ENCODE results near the gene ADM5.
A peak's percentile ranks its signal among the peaks of the same experiment; 100 is the strongest.

ADM5 gene

DNA sequence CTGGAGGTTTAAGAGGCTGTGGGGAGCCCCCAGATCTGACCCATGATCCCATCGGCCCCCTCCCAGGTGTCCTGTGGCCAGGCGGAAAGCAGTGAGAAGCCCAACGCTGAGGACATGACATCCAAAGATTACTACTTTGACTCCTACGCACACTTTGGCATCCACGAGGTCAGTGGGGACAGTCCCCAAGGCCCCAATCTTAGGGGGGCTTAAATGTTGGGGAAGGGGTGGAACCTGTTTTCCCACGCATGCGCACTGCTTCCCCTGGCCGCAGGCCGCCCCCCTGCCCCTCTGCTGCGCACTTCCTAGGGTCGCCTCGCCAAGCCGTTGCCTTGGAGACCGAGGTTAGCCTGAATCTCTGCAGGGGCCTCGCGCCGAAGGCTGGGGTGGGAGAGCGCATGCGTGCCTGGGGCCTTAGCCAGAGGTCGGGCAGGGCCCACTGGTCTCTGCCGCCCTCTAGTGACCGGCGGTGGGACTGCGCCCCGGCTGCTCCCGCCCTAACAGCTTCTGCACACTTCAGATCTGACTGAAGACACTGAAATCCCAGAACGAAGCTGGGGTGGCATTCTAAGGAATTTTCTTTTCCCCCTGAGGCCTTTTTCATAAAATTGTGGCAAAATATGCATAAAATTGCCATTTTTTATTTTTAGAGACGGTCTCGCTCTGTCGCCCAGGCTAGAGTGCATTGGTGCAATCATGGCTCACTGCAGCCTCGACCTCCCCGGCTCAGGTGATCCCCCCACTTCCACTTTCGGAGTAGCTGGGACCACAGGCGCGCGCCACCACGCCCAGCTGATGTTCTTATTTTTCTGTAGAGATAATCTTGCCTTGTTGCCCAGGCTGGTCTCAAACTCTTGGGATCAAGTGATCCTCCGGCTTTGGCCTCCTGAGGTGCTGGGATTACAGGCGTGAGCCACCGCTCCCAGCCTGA, 8.7 kb upstream of the ADM5 start:
- DNase-seq (ENCODE audit: low read depth), result peak; percentile 93

DNA sequence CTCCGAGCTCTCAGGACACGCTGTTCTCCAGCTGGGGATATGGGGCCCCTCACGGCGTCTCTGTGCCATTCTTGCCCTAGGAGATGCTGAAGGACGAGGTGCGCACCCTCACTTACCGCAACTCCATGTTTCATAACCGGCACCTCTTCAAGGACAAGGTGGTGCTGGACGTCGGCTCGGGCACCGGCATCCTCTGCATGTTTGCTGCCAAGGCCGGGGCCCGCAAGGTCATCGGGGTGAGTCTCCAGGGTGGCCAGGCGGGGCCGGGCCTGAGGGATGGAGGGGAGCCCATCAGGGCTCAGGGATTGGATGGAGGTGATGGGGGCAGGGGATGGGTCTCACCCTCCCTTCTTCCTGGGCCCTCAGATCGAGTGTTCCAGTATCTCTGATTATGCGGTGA, 7.6 kb upstream of the ADM5 start:
- DNase-seq (ENCODE audit: low read depth), result no peak

DNA sequence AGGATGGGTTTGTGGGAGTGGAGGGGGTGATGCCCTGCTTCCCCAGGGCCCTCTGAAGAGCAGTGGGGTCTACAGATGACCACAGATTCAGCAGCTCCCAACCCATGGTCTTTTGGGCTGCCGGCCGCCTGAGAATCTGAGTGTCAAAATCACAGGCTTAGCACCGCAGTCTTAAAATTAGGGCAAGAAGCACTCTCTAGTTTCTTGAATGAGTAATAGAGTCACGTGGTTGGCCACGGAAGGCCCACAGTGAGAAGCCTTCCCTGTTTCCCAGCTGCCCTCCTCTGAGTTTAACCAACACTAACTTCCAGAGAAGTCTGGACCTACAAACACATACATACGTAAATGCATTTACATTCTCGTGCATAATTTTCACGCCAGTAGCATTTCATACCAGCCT, 7.1 kb upstream of the ADM5 start:
- DNase-seq (ENCODE audit: low read depth), result no peak

DNA sequence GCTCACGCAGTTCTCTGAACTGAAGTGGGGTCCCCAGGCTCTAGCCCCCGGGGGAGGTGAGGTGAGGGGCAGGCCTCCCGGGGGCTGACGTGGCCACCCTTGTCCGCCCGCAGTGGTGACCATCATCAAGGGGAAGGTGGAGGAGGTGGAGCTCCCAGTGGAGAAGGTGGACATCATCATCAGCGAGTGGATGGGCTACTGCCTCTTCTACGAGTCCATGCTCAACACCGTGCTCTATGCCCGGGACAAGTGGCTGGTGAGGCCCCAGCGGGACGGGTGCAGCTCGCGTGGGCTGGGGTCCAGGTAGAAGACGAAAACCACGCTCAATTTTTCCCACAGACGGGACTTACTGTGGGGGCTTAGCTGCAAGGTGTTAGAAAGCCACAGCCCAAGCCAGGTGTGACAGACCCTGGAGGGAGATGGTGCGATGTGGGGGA, 5.6 kb upstream of the ADM5 start:
- DNase-seq (ENCODE audit: low read depth), result no peak

DNA sequence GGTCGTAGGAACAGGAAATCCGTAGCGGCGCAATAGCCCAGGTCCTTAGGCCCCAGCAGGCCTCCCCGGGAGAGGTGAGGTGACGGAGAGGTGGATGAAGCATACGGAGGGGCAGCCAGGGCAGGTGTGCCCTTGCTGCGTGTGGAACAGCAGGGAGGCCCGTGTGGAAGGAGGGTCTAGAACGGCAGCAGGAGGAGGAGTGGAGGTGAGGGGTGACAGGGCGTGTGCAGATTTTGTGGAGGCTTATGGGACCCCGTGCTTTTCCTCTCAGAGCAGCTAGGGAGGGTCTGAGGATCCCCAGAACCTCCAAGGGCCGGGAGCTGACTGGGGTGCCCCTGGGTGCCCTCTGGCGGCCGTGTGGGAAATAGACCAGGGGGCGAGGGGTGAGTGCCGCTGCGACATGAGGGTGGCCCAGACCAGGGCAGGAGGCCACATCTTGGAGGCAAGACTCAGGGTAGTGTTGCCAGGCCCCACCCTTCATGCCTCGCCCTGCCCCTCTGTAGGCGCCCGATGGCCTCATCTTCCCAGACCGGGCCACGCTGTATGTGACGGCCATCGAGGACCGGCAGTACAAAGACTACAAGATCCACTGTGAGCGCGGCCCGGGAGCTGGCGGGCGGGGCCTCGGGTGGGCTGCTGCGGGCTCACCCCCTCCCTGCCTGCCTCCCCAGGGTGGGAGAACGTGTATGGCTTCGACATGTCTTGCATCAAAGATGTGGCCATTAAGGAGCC, 5.0 kb upstream of the ADM5 start:
- DNase-seq (ENCODE audit: low read depth), result no peak

DNA sequence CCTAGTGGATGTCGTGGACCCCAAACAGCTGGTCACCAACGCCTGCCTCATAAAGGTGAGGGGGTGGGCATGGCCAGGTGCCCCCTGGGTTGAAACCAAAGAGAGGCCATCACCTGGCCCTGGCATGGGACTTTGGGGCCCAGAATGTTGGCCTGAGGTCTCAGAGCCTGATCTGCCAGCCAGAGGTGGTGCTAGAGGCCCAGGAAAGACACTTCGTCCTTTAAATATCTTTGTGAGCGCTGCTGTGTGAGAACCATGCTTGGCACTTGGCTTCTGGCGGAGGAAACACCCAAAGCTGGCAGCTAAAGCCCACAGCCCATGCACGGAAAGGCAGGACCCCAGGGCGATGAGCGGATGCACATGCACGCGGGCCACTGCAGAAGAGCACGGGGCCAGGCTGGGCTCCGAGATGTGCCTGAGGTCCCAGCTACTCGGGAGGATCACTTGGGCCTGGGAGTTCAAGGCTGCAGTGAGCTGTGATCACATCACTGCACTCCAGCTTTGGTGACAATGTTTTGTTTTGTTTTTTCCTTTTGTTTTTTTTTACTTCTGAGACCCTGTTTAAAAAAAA, 4.3 kb upstream of the ADM5 start:
- no peak for DNase-seq (ENCODE audit: low read depth)

DNA sequence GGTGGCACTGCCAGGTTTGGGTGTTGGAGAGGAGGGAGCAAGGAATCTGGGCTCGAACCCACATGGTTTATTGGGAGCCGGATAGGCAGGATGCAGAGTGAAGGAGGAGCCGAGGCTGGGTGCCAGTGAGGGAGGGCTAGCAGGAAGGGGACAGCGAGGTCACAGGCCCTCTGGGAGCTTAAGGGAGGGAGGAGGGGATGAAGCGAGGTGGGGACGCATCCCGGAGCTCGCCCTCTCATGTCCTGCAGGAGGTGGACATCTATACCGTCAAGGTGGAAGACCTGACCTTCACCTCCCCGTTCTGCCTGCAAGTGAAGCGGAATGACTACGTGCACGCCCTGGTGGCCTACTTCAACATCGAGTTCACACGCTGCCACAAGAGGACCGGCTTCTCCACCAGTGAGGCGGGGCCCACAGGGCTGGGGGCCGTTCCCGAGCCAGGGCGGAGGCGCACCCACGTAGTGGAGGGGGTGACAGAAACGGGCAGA, 3.5 kb upstream of the ADM5 start:
- DNase-seq (ENCODE audit: low read depth), result no peak

DNA sequence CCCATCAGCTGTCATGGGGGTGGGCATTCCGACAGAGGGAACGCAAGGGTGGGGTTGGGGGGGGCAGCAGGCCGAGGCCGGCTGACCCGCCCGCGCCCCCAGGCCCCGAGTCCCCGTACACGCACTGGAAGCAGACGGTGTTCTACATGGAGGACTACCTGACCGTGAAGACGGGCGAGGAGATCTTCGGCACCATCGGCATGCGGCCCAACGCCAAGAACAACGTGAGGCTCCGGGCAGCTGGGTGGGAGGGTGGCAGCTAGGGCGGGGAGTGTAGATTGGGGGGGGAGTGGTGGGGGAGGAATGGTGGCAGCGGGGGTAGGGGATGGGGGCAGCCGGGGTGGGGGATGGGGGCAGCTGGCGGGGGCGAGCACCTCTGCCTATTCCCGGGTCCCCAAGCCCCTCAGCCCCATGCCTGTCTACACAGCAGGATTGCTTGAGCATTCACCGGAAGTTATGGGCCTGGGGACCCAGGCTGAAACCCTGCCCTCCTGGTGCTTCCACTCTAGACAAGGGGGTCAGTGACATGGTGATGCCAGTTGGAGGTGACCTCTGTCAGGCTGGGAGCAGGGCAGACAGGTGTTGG, 2.8 kb upstream of the ADM5 start:
- no peak for DNase-seq (ENCODE audit: low read depth)

DNA sequence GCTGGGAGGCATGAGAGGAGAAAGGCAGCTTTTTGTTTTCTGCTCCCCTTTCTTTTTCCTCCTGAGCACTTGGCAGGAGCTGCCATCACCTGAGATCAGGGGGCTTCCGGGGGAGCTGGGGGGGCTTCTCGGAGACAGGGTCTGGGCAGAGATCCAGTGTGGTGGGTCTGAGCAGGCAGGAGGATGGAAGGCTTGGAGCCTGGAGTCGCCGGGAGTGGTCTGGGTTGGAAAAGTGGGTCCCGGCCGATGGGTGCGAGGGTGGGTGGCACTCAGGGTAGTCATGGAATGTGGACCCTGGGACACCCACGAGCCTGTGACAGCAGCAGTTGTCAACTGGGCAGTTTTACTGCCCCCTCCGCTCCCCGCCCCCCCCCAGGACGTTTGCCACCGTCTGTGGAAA, 2.2 kb upstream of the ADM5 start:
- DNase-seq (ENCODE audit: low read depth), result no peak

DNA sequence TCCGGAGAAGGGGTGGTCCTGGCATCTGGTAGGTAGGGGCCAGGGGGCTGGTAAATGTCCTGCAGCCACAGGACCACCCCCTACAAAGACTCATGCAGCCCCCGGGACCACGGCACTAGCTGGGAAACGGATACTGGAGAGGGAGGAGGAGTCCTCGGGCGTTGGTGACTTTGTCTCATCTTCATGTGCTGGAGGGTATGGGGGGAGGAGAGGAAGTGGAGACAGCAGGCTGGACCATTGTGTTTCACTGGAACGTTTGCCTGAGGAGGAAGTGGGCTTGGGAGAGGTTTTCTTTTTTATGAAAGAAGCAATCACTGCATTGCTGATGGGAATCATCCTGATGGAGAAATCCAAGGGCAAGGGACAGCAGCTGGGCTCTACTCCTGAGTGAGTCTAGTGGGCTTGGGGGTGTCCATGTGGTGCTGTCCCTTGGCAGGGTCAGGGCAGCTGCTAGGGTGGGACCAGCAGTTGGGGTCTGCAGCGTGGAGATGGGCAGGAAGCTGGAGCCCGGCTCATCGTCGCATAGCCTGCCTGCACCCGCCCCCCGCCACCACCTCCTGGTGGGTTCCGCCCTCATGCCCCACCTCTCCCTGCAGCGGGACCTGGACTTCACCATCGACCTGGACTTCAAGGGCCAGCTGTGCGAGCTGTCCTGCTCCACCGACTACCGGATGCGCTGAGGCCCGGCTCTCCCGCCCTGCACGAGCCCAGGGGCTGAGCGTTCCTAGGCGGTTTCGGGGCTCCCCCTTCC, 1.7 kb upstream of the ADM5 start:
- no peak for DNase-seq (ENCODE audit: low read depth)

DNA sequence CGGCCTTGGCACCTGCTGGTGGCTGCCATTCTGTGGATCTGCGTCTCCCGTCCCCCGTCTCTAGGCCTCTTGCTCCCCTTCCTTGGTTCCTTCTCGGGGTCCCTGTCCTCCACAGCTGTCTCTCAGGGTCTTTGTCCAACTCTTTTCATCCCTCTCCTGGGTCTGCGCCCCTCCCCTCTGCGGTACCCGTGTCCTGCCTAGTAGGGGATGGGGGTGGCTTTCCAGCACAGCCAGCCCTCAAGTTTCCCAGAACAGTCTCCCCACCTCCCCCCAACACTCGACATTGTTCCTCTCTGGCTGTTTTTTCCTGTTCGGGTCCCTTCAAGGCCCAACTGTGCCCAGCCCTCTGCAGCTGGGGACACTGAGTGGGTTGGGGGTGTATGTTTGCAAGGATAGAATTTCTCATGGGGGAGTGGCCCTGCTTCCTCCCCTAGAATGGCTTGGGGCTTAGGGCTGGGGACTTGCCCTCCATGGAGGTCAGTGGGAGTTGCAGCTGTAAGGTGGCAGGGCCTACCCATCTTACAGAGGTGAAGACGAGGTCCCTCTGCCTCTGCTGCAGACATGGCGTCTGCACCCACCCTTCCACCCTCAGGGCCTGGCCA, 762 bp upstream of the ADM5 start:
- DNase-seq (ENCODE audit: low read depth), result no peak

DNA sequence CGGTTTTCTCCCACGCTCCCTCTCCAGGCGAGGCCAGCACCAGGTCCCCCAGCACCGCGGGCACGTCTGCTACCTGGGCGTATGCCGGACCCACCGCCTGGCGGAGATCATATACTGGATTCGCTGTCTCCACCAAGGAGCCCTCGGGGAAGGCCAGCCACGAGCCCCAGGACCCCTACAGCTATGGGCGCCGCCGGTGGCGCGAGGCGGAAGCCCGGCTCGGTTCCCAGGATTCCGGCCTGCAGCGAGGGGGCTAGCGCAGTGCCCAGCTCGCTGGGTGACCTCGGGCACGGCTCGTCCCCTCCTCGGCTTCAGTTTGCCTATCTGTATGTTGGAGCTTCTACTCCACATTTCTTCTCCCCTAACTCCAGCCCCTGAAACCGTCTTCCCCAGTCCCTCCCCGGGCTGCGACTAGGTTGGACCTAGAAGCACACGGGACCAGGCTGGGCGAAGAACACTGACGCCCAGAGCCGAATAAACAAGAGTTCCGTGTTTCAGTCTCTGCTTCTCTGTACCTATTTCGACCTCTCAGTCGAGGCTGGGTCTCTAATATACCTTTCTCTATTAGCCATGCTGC, 773 bp downstream of the ADM5 start:
- no peak for DNase-seq (ENCODE audit: low read depth)

DNA sequence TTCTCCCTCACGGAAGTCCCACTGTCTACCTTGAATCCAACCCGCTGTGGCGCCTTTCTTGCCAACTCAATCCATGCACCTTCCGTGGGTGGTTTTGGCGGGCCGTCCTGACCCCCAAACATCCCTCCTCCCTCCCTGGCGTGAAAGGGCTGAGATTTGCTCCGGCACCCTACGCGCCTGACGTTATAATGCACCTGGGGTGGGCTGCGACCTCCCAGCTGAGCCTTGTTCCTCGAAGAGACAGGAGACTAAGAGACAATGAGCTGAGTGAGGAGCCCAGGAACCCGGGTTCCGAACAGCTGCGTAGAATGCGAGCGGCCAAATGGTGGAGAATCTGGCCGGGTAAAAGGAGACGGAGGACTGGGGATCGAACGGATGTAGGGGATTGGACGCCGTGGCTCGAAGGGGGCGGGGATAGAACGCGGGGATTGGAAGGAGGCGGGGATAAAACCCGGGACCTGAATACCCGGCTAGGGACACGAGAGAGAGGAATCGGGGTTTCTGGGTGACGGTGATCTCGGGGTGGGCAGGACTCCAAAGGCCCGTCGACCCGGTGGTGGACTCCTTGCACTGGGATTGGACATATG, 1.4 kb downstream of the ADM5 start, which contains the start of gene CPT1C:
Gene CPT1C, plus strand, starts transcription at position 461 of the 587 bp plus-strand sequence. CDS start 1,137 bp downstream, outside the sequence.
- peak; percentile 20 for DNase-seq (ENCODE audit: low read depth)

DNA sequence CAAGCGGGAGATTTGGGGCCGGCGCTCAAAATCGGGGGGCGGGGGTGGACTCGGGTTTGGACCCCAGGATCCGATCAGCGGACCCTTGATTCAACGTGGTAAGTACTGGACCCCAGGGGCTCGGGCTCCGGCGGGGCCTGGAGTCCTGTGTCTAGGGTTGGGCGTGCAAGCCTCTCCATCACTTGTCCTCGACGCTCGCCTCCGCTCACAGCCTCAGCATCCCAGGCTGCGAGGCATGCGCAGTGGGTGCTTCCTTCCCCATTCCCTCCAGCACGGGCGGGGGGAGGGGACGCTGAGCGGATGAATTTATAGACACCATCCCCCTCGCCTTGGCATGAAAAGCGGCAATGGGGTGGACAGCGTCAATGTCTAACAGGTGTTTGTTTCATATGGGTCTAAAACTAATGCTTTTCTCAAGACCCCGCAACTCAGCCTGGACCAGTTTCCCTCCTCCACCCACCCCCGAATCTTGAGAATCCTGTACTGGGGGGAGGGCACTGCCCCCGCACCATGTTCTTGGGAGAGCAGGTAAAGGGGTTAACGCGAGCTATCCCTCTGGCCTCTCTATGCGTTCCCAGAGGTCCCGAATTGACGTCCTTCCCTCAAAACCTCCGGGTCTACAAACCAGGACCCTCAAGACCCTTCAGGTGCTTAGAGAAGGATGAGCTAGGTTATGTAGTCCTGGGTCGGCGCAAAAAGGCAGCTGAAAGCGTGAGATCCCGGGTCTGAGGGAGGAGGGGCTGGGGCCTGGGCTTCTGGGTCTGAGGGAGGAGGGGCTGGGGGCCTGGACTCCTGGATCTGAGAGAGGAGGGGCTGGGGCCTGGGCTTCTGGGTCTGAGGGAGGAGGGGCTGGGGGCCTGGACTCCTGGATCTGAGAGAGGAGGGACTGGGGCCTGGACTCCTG, 2.1 kb downstream of the ADM5 start:
- no peak for DNase-seq (ENCODE audit: low read depth)

DNA sequence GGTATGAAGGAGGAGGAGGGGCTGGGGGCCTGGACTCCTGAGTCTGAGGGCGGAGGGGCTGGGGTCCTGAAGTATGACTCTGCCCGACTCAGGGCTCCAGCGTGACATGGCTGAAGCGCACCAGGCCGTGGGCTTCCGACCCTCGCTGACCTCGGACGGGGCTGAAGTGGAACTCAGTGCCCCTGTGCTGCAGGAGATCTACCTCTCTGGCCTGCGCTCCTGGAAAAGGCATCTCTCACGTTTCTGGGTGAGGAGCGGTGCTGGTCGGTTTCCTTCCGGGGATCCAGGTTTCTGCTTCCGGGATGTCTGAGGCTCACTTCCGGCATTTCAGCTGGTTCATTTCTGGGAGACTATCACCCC, 2.7 kb downstream of the ADM5 start:
- no peak for DNase-seq (ENCODE audit: low read depth)

DNA sequence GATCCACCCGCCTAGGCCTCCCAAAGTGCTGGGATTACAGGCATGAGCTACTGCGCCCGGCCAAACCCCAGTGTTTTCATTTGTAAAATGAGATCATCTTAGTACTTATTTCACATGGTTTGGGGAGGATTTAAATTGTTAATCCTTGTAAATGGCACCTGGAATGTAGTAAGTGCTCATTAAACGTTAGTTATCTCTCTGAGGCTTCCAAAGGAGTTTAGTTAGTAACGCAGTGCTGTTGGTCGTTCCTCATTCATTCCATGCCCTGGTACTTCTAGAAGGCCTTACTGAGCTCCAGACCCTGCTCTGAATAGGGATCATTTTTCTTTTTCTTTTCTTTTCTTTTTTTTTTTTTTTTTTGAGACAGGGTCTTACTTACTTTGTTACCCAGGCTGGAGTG, 6.7 kb downstream of the ADM5 start:
- no peak for DNase-seq (ENCODE audit: low read depth)

DNA sequence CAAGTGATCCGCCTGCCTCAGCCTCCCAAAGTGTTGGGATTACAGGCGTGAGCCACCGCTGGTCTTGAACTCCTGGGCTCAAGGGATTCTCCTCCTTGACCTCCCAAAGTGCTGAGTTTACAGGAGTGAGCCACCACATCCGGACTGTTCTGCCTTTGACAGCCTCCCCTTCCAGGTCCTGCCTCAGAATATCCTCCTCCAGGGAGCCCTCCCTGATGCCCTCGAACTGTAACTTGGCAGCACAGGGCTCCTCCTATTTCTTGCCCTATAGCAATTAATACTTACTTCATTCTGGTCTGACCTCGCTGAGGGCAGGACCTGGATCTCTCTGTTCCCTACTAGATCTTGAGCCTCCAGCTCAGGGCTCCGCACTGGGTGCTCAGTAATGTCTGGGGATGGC, 7.5 kb downstream of the ADM5 start:
- no peak for DNase-seq (ENCODE audit: low read depth)

DNA sequence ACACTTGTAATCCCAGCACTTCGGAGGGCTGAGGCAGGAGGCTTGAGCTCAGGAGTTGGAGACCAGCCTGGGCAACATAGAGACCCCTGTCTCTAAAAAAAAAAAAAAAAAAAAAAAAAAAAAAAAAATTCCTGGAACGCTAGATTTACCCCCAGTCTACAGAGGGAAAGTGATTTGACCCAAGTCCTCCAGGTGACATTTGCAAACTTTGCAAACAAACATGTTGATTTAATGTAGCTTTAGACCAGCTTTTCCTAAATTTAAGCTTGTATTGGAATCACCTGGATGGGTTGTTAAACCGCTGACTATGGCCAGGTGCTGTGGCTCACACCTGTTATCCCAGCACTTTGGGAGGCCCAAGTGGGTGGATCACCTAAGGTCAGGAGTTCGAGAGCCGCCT, 10.0 kb downstream of the ADM5 start:
- no peak for DNase-seq (ENCODE audit: low read depth)

DNA sequence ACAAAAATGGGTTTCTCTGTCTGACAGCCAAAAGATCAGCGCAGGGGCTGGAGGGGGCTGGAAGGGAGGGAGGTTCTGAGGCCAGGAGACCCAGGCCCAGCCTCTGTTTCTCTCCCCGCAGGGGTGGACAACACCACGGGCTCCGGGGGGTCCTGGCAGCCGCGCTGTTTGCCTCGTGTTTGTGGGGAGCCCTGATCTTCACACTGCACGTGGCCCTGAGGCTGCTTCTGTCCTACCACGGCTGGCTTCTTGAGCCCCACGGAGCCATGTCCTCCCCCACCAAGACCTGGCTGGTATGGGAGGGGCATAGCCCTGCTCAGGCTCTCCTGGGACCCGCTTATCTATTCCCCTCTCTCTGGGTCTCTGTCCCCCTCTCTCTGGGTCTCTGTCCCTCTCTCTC, 11.2 kb downstream of the ADM5 start:
- no peak for DNase-seq (ENCODE audit: low read depth)

All from activated T-helper 9 cell treated with anti-CD3 and anti-CD28 coated beads, Interleukin-2, amount 50 U/mL, for 16 hours (primary cell).